GM12891 (cell line): ENCODE results near the gene NELFB.

ENCODE experiments used
- PAX5 ChIP-seq: IDR thresholded peaks from 2 replicates; pipeline ENCODE4 v1.6.1; 2011; ENCODE audit warnings: low read length, moderate library complexity, mild to moderate bottlenecking; ENCODE audit not compliant: insufficient read depth, severe bottlenecking
- POLR2A ChIP-seq: IDR thresholded peaks from 2 replicates; pipeline ENCODE4 v1.6.1; 2011; ENCODE audit warnings: low read depth, low read length, control low read depth
- POLR2AphosphoS5 ChIP-seq: IDR thresholded peaks from 2 replicates; pipeline ENCODE4 v1.6.1; 2011; ENCODE audit warnings: low read depth, low read length, control low read depth
- POU2F2 ChIP-seq: IDR thresholded peaks from 2 replicates; pipeline ENCODE4 v1.6.1; 2011; ENCODE audit warnings: low read depth, mild to moderate bottlenecking, control low read depth, low read length, moderate library complexity
- TAF1 ChIP-seq: IDR thresholded peaks from 2 replicates; pipeline ENCODE4 v1.6.1; 2011; ENCODE audit warnings: low read depth, low read length, control low read depth

DNA sequence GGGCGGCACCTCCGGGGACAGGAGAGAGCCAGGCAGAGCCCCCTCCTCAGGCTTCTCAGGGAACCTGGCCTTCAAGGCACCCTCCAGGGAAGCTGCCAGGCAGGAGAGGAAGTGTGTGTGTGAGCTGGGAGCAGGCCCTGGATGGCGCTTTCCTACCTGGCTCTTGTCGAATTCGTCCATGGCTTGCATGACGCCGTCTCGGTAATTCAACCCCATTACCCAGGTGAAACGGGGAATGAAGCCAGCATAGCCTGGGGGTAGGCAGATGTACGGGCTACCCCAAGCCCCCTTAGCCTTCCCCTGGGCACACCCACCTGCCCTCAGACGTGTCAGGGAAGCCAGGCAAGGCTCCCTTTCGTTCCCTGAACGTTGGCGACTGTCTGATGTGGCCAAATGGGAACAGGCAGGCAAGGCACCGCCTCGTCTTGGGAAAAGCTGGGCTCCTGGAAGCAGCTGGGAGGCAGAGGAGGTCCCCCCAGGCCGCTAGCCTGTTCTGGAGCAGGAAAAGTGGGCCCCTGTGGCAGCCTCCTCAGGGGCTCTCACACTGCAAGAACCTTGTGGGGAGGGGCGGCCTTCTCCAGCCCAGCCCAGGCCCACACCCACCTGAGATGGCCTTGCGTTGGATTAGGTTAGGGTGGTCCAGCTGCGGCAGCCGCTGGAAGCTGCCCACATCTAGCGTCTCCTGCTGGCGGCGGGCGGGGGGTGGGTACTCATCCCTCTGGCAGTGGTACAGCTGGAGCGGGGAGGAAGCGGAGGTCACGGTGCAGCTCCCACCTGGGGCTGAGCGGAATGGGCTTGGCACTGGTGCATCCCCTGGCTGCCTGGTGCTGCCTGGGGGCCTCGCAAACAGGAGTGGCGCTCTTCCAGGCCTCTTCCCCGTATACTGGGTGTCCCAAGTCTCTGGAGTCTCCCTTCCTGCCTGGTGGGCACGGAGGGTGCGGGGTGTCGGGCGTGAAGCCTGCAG, 10.4 kb upstream of the NELFB start:
- peak; percentile 26 for TF ChIP-seq POLR2AphosphoS5
- TF ChIP-seq TAF1 = no peak
- TF ChIP-seq POLR2A = peak; percentile 76; the same call in 1 of the 2 replicates
- no peak for TF ChIP-seq PAX5
- TF ChIP-seq POU2F2 = no peak
